Measurements from ENCODE around the gene ARPC5. TPM values are rescaled to one million over a fixed set of nuclear protein-coding genes. Genes with fewer than 3 reads are reported as not detected.
A peak's percentile ranks its signal among the peaks of the same experiment; 100 is the strongest.
"Not testable (repeated sequence)": the region's sequence is repeated elsewhere in the genome, so short reads cannot be mapped to it uniquely, and the experiment has no call there.

Gene ARPC5
- total RNA-seq, 1 experiment from 2014 or later: 110 TPM

- DNase-seq (ENCODE audit: low spot score): no peak
Observed at GRCh38 chr1:183646776-183647175, 11.2 kb upstream of the ARPC5 start.

GRCh38 chr1:183645531-183645930 is 9.9 kb upstream of the ARPC5 start:
- no peak for DNase-seq (ENCODE audit: low spot score)

DNA sequence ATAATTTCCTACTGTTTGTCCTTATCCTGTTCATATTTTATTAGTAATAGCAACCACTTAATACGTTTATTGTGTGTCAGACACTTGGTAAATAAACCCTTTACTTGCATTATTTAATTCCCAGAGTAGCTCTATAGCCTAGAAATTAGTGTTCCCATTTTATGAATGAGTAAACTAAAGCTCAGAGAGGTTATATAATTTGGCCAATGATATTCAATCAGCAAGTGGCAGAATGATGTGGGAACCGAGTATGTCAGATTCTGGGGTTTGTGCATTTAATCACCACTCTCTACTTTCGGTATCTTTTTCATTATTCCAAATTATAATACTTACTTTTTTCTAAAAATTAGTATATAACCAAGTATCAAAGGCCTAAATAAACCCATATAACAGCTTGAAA is 6.6 kb upstream of the ARPC5 start:
- DNase-seq (ENCODE audit: low spot score): no peak

- DNase-seq (ENCODE audit: low spot score): no peak
Observed at GRCh38 chr1:183640193-183640592, 4.6 kb upstream of the ARPC5 start.

DNA sequence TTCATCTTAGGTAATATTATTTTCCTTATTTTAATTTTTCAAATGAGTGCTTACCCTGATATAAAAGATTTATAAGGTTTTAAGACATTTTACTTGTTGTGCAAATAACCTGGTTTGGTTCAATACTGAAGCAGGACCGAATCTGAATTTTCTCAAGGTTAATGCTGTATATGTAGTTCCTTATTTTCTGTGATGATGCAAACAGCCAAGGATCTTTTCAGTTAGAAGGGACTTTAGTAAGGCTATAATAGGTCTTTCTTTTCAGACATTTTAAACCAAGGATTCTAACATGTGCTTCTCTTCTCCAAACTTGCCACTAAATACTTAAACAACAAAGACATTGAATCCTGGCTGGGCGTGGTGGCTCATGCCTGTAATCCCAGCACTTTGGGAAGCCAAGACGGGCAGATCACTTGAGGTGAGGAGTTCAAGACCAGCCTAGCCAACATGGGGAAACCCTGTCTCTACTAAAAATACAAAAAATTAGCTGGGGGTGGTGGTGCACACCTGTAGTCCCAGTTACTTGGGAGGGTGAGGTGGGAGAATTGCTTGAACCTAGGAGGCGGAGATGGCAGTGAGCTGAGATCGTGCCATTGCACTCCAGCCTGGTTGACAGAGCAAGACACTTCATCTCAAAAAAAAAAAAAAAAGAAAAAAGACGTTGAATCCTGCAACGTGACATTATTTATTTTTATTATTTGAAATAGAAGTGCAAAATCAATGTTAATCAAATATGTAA is 3.2 kb upstream of the ARPC5 start:
- DNase-seq (ENCODE audit: low spot score): no peak

GRCh38 chr1:183636783-183637182 is 1.2 kb upstream of the ARPC5 start:
- no peak for DNase-seq (ENCODE audit: low spot score)

DNA sequence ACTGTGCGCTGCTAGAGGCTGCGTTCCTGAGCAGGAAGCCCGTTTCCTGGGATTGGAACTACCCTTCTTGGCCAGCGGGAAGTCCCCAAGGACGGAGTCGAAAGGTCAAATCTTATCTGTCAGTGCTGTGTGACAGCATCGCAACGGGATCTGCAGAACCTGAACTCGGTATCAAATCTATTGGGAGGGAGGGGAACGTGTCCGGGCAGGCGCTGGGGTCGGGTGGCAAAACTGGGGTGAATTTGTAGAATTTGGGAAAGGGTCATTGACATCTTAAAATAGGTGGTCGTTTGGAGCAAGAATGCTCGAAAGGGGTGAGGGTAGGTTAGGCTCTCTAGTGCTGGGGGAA is 725 bp upstream of the ARPC5 start:
- DNase-seq (ENCODE audit: low spot score): no peak

GRCh38 chr1:183635099-183635605 is 431 bp downstream of the ARPC5 start:
- DNase-seq (ENCODE audit: low spot score): peak; percentile 40

DNA sequence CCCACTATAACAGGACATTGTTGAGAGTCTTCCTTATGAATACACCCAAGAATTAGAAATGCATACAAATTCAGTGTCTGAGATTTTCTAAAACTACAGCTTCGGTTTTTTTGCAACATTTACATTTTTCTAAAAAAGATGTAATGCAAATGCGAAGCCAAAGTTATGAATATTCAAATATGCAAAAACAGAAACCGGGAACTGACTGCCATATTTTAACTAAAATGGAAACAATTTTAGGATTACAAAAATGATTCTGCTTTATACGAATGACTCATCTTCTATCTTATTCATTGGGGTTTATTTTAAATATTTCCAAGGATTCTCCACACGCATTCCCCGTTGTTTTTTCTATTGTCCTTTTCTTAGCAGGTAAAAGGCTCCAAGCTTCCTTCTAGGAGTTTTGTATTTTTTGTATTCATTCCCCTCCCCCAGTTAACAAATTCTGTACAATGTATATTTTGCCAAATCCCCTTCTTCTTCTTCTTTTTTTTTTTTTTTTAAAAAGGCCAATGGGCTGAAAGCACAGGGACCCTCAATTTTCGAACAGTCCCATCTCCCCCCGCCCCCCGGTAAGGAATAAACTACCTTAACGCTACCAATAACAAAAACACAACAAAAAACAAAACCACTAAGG is 1.0 kb downstream of the ARPC5 start:
- no peak for DNase-seq (ENCODE audit: low spot score)

GRCh38 chr1:183633676-183634343 is 1.8 kb downstream of the ARPC5 start:
- DNase-seq (ENCODE audit: low spot score): peak; percentile 64

DNA sequence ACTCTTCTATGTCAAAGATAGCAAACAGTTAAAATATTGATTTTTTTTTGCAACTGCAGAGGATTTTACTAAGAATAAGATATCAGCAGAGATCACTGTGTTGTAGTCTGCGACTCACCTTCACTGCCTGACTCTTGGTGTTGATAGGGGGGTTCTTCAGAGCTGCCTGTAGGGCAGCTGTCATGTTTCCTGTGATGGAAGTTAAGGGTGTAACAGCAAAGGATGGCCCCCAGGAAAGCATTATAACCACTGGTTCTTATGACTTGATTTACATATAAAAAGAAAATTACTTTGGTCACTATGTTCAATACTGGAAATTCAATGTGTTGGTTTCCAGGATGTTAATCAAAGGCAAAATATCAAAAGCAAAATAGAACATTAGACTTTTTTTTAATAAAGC is 2.6 kb downstream of the ARPC5 start:
- DNase-seq (ENCODE audit: low spot score): no peak

- DNase-seq (ENCODE audit: low spot score): no peak
Observed at GRCh38 chr1:183632114-183632513, 3.5 kb downstream of the ARPC5 start.

DNA sequence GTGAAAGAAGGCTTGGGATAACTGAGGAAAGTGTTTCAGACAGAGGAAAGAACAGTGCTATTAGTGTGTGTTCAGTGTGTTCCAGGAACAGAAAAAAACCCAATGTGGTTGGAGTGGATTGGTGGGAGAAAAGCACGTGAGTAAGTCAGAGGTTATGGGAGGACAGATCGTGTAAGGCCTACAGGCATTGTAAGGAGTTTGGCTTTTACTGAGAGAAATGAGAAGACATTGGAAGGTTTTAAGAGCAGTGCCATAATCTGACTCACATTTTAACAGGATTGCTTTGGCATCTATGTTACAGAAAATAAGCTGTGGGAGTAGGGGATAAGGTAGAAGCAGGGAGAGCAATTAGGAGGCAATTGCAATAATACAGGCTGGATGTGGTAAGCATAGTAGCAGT is 4.8 kb downstream of the ARPC5 start:
- DNase-seq (ENCODE audit: low spot score): no peak

- no peak for DNase-seq (ENCODE audit: low spot score)
Observed at GRCh38 chr1:183628537-183628936, 7.0 kb downstream of the ARPC5 start.

DNA sequence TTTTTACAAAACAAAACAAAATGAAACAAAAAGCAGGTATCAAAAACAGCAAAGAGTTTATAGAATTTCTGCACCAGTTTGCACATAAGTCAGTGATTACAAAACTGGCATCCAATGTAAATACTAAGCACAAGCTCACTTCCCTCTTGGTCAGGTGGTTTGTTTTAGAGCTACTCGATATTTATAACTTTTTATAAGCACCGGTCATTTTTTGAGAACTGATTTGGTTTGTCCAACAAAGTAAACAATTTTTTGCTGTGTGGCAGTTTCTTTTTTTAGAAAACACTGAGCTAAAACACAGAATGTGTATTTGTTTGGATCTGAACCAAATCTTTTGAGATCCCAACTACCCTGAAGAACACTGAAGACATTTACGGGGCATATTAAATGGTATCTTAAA is 9.3 kb downstream of the ARPC5 start:
- DNase-seq (ENCODE audit: low spot score): not testable (repeated sequence)

GRCh38 chr1:183622884-183623785 is 12.4 kb downstream of the ARPC5 start:
- DNase-seq (ENCODE audit: low spot score): peak; percentile 73

GRCh38 chr1:183622013-183622412 is 13.6 kb downstream of the ARPC5 start:
- no peak for DNase-seq (ENCODE audit: low spot score)

DNA sequence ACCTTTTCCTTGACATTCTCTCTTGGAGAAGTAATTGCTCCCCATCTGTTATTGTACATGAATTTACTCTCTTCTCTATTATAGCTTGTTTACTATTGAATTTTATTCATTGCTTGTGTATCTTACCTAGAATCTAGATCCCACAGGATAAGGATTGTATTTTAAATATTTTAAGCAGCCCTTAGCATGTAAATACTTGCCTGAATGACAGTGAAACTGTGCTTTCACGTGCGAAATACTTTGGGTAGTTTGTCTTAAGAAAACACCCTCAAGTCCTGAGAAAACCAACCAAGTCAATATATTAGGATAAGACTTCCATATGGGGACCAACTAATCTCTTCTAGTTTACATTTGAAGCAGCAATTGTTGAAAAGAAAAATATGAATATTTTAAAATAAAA is 15.3 kb downstream of the ARPC5 start:
- DNase-seq (ENCODE audit: low spot score): no peak

DNA sequence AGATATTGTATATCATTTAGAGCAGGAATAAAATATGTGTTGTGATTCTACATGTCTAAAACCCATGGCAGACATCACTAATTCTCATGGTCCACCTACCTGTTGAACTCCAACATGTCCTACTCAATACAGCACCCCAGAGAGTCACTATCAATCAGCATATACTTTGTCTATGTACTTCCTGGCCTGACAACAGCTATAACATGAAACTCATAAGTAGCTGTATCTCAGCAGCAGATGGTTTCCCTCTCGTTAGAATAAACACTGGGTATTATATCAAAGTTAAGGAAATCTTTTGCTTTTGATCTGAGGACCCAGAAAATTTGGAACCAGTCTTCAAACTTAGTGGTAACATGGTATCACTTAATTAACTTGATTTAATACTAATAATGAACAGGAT is 15.8 kb downstream of the ARPC5 start:
- no peak for DNase-seq (ENCODE audit: low spot score)

DNA sequence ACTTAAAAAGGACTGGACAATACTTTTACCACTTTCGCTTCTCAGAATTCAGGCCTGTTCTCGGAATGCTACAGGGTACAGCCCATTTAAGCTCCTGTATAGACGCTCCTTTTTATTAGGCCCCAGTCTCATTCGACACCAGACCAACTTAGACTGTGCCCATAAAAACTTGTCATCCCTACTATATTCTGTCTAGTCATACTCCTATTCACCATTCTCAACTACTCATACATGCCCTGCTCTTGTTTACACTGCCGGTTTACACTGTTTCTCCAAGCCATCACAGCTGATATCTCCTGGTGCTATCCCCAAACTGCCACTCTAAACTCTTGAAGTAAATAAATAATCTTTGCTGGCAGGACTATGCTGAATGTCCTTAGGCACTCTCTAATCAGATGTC is 17.4 kb downstream of the ARPC5 start:
- DNase-seq (ENCODE audit: low spot score): not testable (repeated sequence)

GRCh38 chr1:183612975-183613374 is 22.6 kb downstream of the ARPC5 start:
- not testable (repeated sequence) for DNase-seq (ENCODE audit: low spot score)

DNA sequence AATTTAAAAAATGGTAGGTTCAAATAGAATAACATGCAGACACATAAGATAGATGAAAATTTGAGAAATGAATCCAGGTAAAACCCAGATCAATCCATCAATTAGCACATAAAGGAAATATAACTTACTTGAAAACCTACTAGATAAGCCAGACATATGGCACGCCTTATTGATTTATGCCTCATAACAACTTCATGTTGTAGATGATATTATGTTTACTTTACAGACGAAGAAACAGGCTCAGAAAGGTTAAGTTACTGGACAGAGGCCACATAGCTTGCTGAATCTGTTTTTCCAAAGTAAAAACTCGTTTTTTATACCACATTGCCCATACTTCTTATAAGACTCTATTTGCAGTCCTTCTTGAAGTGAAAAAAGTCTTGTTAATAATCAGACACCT is 23.2 kb downstream of the ARPC5 start:
- no peak for DNase-seq (ENCODE audit: low spot score)
